GM19372 (cell line): ENCODE data around the gene RPL9.
"Not testable (repeated sequence)": the region's sequence is repeated elsewhere in the genome, so short reads cannot be mapped to it uniquely, and the experiment has no call there.

ENCODE experiments used
- ATAC-seq: cut with Tn5 transposase; IDR thresholded peaks from one replicate; pipeline ENCODE4 v1.9.1; 2021; ENCODE audit warnings: mild to moderate bottlenecking, low read depth, moderate library complexity; ENCODE audit not compliant: unreplicated experiment

The RPL9 gene

GRCh38 chr4:39427520-39428114, 31.1 kb downstream of the RPL9 start:
- no peak for ATAC-seq

- no peak for ATAC-seq
These were observed 32.0 kb downstream of the RPL9 start for GRCh38 chr4:39426728-39427127.

- not testable (repeated sequence) for ATAC-seq
These were observed 33.4 kb downstream of the RPL9 start for GRCh38 chr4:39425297-39425696.

- ATAC-seq: no peak
These were observed 36.5 kb downstream of the RPL9 start for GRCh38 chr4:39422247-39422646.

GRCh38 chr4:39415678-39416283, 42.9 kb downstream of the RPL9 start:
- ATAC-seq: no peak

- ATAC-seq: not testable (repeated sequence)
These were observed 47.2 kb downstream of the RPL9 start for GRCh38 chr4:39411561-39411960.

GRCh38 chr4:39410415-39410814, 48.3 kb downstream of the RPL9 start:
- ATAC-seq: no peak

- ATAC-seq: no peak
These were observed 51.2 kb downstream of the RPL9 start for GRCh38 chr4:39407584-39407885.

GRCh38 chr4:39406763-39407583, 51.7 kb downstream of the RPL9 start, which contains the start of gene KLB:
TSS of gene KLB (plus strand) at chr4:39406930. CDS start at chr4:39406950, 20 bp downstream.
- ATAC-seq: no peak
